ENCODE data around the gene EGR2.

The EGR2 gene

GRCh38 chr10:62819141-62819920 lies 3.2 kb upstream of the EGR2 start:
- no peak overlapping the region for H3K4me2 ChIP-seq (ENCODE audit: insufficient read depth, low read length, poor library complexity, severe bottlenecking)
- no peak overlapping the region for H2BK15ac ChIP-seq (ENCODE audit: low read length)
- DNase-seq (ENCODE audit: low spot score) = no peak
- H3K4me3 ChIP-seq (ENCODE audit: low read length in 2 of 2) = no peak overlapping the region
- peaks cover 0 to under 1% of the 10 kb centered on the region in 2 donors for H3K36me3 ChIP-seq (replicated peaks in 1 of 2; ENCODE audit: control insufficient read depth in 2 of 2, insufficient read depth in 2 of 2, low read length in 2 of 2)
- H3K9ac ChIP-seq (ENCODE audit: low read depth, low read length, poor library complexity) = no peak overlapping the region
- no peak overlapping the region for H4K91ac ChIP-seq (ENCODE audit: low read depth, low read length, poor library complexity)
- H3K79me1 ChIP-seq (ENCODE audit: low read depth, low read length) = no peaks in the 10 kb centered on the region
- no peak overlapping the region for H2BK5ac ChIP-seq (ENCODE audit: low read length)
- no CpG with 5 or more reads among the region's 19 CpGs for WGBS, 2 donors (ENCODE audit: extremely low coverage in 2 of 2, insufficient read length in 2 of 2, insufficient replicate concordance in 1 of 2)
- no peak overlapping the region for H3K23ac ChIP-seq (ENCODE audit: low read depth, low read length, poor library complexity)
- H2AFZ ChIP-seq (ENCODE audit: low read length) = no peak overlapping the region
- no peak overlapping the region for H3K18ac ChIP-seq (ENCODE audit: low read length)
- no peak overlapping the region for H2BK120ac ChIP-seq (ENCODE audit: low read depth, low read length)
- no peak overlapping the region for H2BK12ac ChIP-seq (ENCODE audit: low read length)
- H3K4ac ChIP-seq (ENCODE audit: low read length) = no peak overlapping the region
- H2AK5ac ChIP-seq (ENCODE audit: low read depth, low read length) = no peak overlapping the region
- H4K8ac ChIP-seq (ENCODE audit: low read depth, low read length) = no peak overlapping the region
- peaks cover 10 to 11% of the 10 kb centered on the region in 2 donors for H3K4me1 ChIP-seq (ENCODE audit: control insufficient read depth in 2 of 2, insufficient read depth in 1 of 2, low read depth in 1 of 2, low read length in 2 of 2)
- peaks cover 27 to 50% (median 41%) of the 10 kb centered on the region in 3 experiments for H3K27me3 ChIP-seq (ENCODE audit: control insufficient read depth in 3 of 3, insufficient read depth in 3 of 3, low read depth in 1 of 3, low read length in 3 of 3)
- no peak overlapping the region for H3K27ac ChIP-seq (replicated peaks; ENCODE audit: low read length)
- no peak overlapping the region for H3K14ac ChIP-seq (ENCODE audit: low read length)
- H3K9me3 ChIP-seq (replicated peaks in 1 of 2; ENCODE audit: control insufficient read depth in 2 of 2, insufficient read depth in 1 of 2, low read depth in 1 of 2, low read length in 2 of 2) = peaks cover 0 to 4% of the 10 kb centered on the region in 2 donors

GRCh38 chr10:62818426-62819011 lies 2.4 kb upstream of the EGR2 start:
- no peak overlapping the region for H2BK15ac ChIP-seq (ENCODE audit: low read length)
- H3K4me2 ChIP-seq (ENCODE audit: insufficient read depth, low read length, poor library complexity, severe bottlenecking) = peak overlapping the region; percentile 53
- H3K9ac ChIP-seq (ENCODE audit: low read depth, low read length, poor library complexity) = no peak overlapping the region
- peaks cover 0 to 9% of the 10 kb centered on the region in 2 donors for H3K36me3 ChIP-seq (replicated peaks in 1 of 2; ENCODE audit: control insufficient read depth in 2 of 2, insufficient read depth in 2 of 2, low read length in 2 of 2)
- H3K27ac ChIP-seq (replicated peaks; ENCODE audit: low read length) = no peak overlapping the region
- no peak overlapping the region for H3K14ac ChIP-seq (ENCODE audit: low read length)
- H2BK12ac ChIP-seq (ENCODE audit: low read length) = peak overlapping the region; percentile 54
- DNase-seq (ENCODE audit: low spot score) = peak; percentile 53
- no peak overlapping the region for H2BK5ac ChIP-seq (ENCODE audit: low read length)
- no peak overlapping the region for H2AK5ac ChIP-seq (ENCODE audit: low read depth, low read length)
- no peak overlapping the region for H2BK120ac ChIP-seq (ENCODE audit: low read depth, low read length)
- peak overlapping the region in 1 of 2 donors; percentile 50 for H3K4me3 ChIP-seq (ENCODE audit: low read length in 2 of 2)
- peak overlapping the region; percentile 82 for H3K18ac ChIP-seq (ENCODE audit: low read length)
- peaks cover 10 to 15% of the 10 kb centered on the region in 2 donors for H3K4me1 ChIP-seq (ENCODE audit: control insufficient read depth in 2 of 2, insufficient read depth in 1 of 2, low read depth in 1 of 2, low read length in 2 of 2)
- H2AFZ ChIP-seq (ENCODE audit: low read length) = peak overlapping the region; percentile 97
- H3K23ac ChIP-seq (ENCODE audit: low read depth, low read length, poor library complexity) = no peak overlapping the region
- peaks cover 0 to 4% of the 10 kb centered on the region in 2 donors for H3K9me3 ChIP-seq (replicated peaks in 1 of 2; ENCODE audit: control insufficient read depth in 2 of 2, insufficient read depth in 1 of 2, low read depth in 1 of 2, low read length in 2 of 2)
- H3K79me1 ChIP-seq (ENCODE audit: low read depth, low read length) = no peaks in the 10 kb centered on the region
- H4K91ac ChIP-seq (ENCODE audit: low read depth, low read length, poor library complexity) = no peak overlapping the region
- peaks cover 27 to 57% (median 38%) of the 10 kb centered on the region in 3 experiments for H3K27me3 ChIP-seq (ENCODE audit: control insufficient read depth in 3 of 3, insufficient read depth in 3 of 3, low read depth in 1 of 3, low read length in 3 of 3)
- H4K8ac ChIP-seq (ENCODE audit: low read depth, low read length) = peak overlapping the region; percentile 32
- no CpG with 5 or more reads among the region's 65 CpGs for WGBS, 2 donors (ENCODE audit: extremely low coverage in 2 of 2, insufficient read length in 2 of 2, insufficient replicate concordance in 1 of 2)
- H3K4ac ChIP-seq (ENCODE audit: low read length) = no peak overlapping the region

- no CpG with 5 or more reads among the region's 51 CpGs for WGBS, 2 donors (ENCODE audit: extremely low coverage in 2 of 2, insufficient read length in 2 of 2, insufficient replicate concordance in 1 of 2)
- Histone ChIP-seq H3K9ac (ENCODE audit: low read depth, low read length, poor library complexity) (peak overlapping the region; percentile 80), H3K4me2 (ENCODE audit: insufficient read depth, low read length, poor library complexity, severe bottlenecking) (peak overlapping the region; percentile 96), H4K91ac (ENCODE audit: low read depth, low read length, poor library complexity) (no peak overlapping the region), H3K18ac (ENCODE audit: low read length) (peak overlapping the region; percentile 70), H3K27ac (replicated peaks; ENCODE audit: low read length) (no peak overlapping the region), H3K9me3 (replicated peaks in 1 of 2; ENCODE audit: control insufficient read depth in 2 of 2, insufficient read depth in 1 of 2, low read depth in 1 of 2, low read length in 2 of 2) (peaks cover 0 to 4% of the 10 kb centered on the region in 2 donors), H3K14ac (ENCODE audit: low read length) (no peak overlapping the region), H3K4me3 (ENCODE audit: low read length in 2 of 2) (peak overlapping the region; percentile 65 to 74), H4K8ac (ENCODE audit: low read depth, low read length) (no peak overlapping the region), H2AK5ac (ENCODE audit: low read depth, low read length) (no peak overlapping the region), H3K4ac (ENCODE audit: low read length) (no peak overlapping the region), H2BK12ac (ENCODE audit: low read length) (no peak overlapping the region), H3K4me1 (ENCODE audit: control insufficient read depth in 2 of 2, insufficient read depth in 1 of 2, low read depth in 1 of 2, low read length in 2 of 2) (peaks cover 10 to 15% of the 10 kb centered on the region in 2 donors), H2BK15ac (ENCODE audit: low read length) (no peak overlapping the region), H3K27me3 (ENCODE audit: control insufficient read depth in 3 of 3, insufficient read depth in 3 of 3, low read depth in 1 of 3, low read length in 3 of 3) (peaks cover 27 to 63% (median 37%) of the 10 kb centered on the region in 3 experiments), H2BK5ac (ENCODE audit: low read length) (no peak overlapping the region), H3K36me3 (replicated peaks in 1 of 2; ENCODE audit: control insufficient read depth in 2 of 2, insufficient read depth in 2 of 2, low read length in 2 of 2) (peaks cover 0 to 15% of the 10 kb centered on the region in 2 donors), H3K23ac (ENCODE audit: low read depth, low read length, poor library complexity) (peak overlapping the region; percentile 65), H2AFZ (ENCODE audit: low read length) (peak overlapping the region; percentile 97), H2BK120ac (ENCODE audit: low read depth, low read length) (no peak overlapping the region), H3K79me1 (ENCODE audit: low read depth, low read length) (no peaks in the 10 kb centered on the region)
- DNase-seq (ENCODE audit: low spot score) = peak; percentile 78
These were observed 1.7 kb upstream of the EGR2 start for GRCh38 chr10:62817766-62818425.
